Measurements from ENCODE around the gene TFAP2E. TPM values are rescaled to one million over a fixed set of nuclear protein-coding genes. Genes with fewer than 3 reads are reported as not detected.

Gene TFAP2E
- polyA plus RNA-seq (2013, experiment 1 of 2) = 0.20 TPM
- polyA plus RNA-seq (2013, experiment 2 of 2) = 0.14 TPM

DNA sequence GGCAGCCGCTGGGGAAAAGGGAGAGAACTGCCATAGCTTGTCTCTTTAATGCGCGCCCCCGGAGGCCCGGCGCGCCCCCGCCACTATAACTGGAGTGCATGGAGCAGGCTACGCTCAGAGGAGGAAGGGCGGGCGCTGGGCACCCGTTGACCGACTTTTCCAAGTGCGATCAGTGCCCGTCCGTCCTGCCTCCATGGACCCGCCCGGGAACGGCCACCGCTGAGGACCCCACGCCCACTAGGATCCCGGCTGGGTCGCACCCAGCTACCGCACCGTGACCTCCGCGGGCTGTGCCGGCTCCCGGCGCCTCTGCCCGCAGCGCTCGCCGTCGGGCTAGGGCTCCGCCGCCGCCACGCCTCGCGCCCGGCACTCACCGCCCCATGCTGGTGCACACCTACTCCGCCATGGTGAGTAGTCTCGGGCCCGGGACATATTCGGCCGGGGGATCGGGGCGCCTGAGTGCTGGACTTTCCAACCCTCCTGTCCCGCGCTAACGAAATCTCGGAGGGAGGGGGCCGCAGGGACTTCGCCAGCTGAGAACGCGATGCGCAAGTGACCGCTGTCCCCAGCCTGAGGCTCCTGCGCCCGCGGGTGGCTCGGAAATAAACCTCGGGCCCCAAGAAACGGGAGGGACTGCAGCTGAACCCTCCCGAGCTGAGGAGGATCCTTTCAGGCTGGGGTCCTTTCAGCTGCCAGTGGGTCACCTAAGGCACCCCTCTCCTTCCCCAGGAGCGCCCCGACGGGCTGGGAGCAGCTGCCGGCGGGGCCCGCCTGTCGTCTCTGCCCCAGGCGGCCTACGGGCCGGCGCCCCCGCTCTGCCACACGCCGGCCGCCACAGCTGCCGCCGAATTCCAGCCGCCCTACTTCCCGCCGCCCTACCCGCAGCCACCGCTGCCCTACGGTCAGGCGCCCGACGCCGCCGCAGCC, at the start of gene TFAP2E:
TSS of gene TFAP2E (plus strand) at position 117 of the 927 bp plus-strand sequence. CDS start at position 381, 264 bp downstream.
- Histone ChIP-seq H3K27me3 (ENCODE audit: insufficient read depth, low read length, poor library complexity) (peaks cover 52% of the 10 kb centered on the region), H3K36me3 (ENCODE audit: control insufficient read depth, insufficient read depth, low read length) (no peaks in the 10 kb centered on the region), H3K23ac (ENCODE audit: low read length) (no peak within 1 kb of the TSS), H2BK120ac (ENCODE audit: low read depth, low read length) (no peak within 1 kb of the TSS), H3K4me3 (ENCODE audit: low read length) (peak within 1 kb of the TSS; percentile 21), H3K79me2 (ENCODE audit: control insufficient read depth, insufficient read depth, low read length) (no peaks in the 10 kb centered on the region), H2AK5ac (ENCODE audit: low read length) (no peak within 1 kb of the TSS), H3K56ac (ENCODE audit: low read length) (peak within 1 kb of the TSS; percentile 71), H3K4ac (ENCODE audit: low read depth, low read length) (no peak within 1 kb of the TSS), H3K79me1 (ENCODE audit: low read length) (no peaks in the 10 kb centered on the region), H4K5ac (ENCODE audit: low read length) (no peak within 1 kb of the TSS), H4K8ac (ENCODE audit: low read depth, low read length) (no peak within 1 kb of the TSS), H3K4me2 (ENCODE audit: low read length) (peak within 1 kb of the TSS; percentile 67), H2BK15ac (replicated peaks; ENCODE audit: low read depth) (no peak within 1 kb of the TSS), H3K9ac (ENCODE audit: low read length) (peak within 1 kb of the TSS; percentile 52), H3K4me1 (ENCODE audit: control insufficient read depth, low read depth, low read length) (peaks cover 7% of the 10 kb centered on the region), H2BK5ac (ENCODE audit: low read length) (no peak within 1 kb of the TSS), H3K18ac (ENCODE audit: low read length) (no peak within 1 kb of the TSS), H3K27ac (ENCODE audit: low read depth, low read length) (no peak within 1 kb of the TSS)
- no CpG with 5 or more reads among the region's 95 CpGs for WGBS (ENCODE audit: extremely low coverage, insufficient coverage, low lambda C conversion rate)
- DNase-seq = peak; percentile 45

DNA sequence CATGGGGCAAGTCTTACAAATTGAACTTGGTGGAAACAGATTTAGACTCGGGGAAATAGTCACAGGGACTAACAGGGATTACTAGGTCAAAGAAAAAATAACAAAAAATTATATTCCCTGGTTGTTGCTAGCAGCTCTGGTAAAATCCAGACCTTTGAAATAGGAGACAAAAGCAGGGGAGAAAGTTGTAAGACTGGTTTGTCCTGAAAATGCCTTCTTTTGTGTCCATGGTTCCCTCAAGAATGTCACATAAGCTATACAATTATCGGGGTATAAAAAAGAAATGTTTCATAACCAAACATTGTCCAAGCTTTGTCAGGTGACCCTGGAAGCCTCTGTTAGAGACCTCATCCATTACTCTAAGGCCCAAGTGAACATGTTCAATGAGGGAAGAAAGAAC, 49.0 kb upstream of the TFAP2E start:
- WGBS (ENCODE audit: extremely low coverage, insufficient coverage, low lambda C conversion rate) = no CpG with 5 or more reads among the region's 2 CpGs

DNA sequence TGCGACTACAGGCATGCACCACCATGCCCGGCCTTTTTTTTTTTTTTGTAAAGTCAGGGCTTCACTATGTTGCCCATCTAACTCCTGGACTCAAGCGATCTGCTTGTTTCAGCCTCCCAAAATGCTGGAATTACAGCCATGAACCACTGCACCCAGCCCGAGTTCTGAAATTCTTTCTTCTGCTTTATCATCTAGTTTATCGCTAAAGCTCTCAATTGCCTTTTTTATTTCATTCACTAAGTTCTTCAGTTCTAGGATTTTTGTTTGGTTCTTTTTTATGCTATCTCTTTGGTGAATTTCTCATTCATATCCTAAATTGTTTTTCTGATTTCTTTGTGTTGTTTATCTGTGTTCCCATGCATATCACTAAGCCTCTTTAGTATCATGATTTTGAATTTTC, 42.9 kb upstream of the TFAP2E start:
- Histone ChIP-seq H2BK5ac (ENCODE audit: low read length) (no peak overlapping the region), H2BK120ac (ENCODE audit: low read depth, low read length) (no peak overlapping the region), H3K4me2 (ENCODE audit: low read length) (no peak overlapping the region), H3K23ac (ENCODE audit: low read length) (no peak overlapping the region), H3K27me3 (ENCODE audit: insufficient read depth, low read length, poor library complexity) (no peaks in the 10 kb centered on the region), H3K27ac (ENCODE audit: low read depth, low read length) (no peak overlapping the region), H3K79me1 (ENCODE audit: low read length) (peaks cover 2% of the 10 kb centered on the region), H2AK5ac (ENCODE audit: low read length) (no peak overlapping the region), H4K5ac (ENCODE audit: low read length) (no peak overlapping the region), H3K9ac (ENCODE audit: low read length) (no peak overlapping the region), H3K36me3 (ENCODE audit: control insufficient read depth, insufficient read depth, low read length) (peaks cover 3% of the 10 kb centered on the region), H4K8ac (ENCODE audit: low read depth, low read length) (no peak overlapping the region), H2BK15ac (replicated peaks; ENCODE audit: low read depth) (no peak overlapping the region), H3K4me1 (ENCODE audit: control insufficient read depth, low read depth, low read length) (peaks cover 1% of the 10 kb centered on the region), H3K79me2 (ENCODE audit: control insufficient read depth, insufficient read depth, low read length) (no peaks in the 10 kb centered on the region), H3K18ac (ENCODE audit: low read length) (no peak overlapping the region), H3K56ac (ENCODE audit: low read length) (no peak overlapping the region), H3K4ac (ENCODE audit: low read depth, low read length) (no peak overlapping the region), H3K4me3 (ENCODE audit: low read length) (no peak overlapping the region)
- DNase-seq = no peak
- WGBS (ENCODE audit: extremely low coverage, insufficient coverage, low lambda C conversion rate) = no CpG with 5 or more reads among the region's 5 CpGs

More for the DNA sequence above, 49.0 kb upstream of the TFAP2E start:
- H3K4ac ChIP-seq (ENCODE audit: low read depth, low read length) = no peak overlapping the region
- H3K18ac ChIP-seq (ENCODE audit: low read length) = no peak overlapping the region
- no peak overlapping the region for H3K4me2 ChIP-seq (ENCODE audit: low read length)
- H2BK15ac ChIP-seq (replicated peaks; ENCODE audit: low read depth) = no peak overlapping the region
- no peak overlapping the region for H3K27ac ChIP-seq (ENCODE audit: low read depth, low read length)
- H4K5ac ChIP-seq (ENCODE audit: low read length) = no peak overlapping the region
- H3K56ac ChIP-seq (ENCODE audit: low read length) = no peak overlapping the region
- no peaks in the 10 kb centered on the region for H3K36me3 ChIP-seq (ENCODE audit: control insufficient read depth, insufficient read depth, low read length)
- no peaks in the 10 kb centered on the region for H3K79me1 ChIP-seq (ENCODE audit: low read length)
- H3K4me1 ChIP-seq (ENCODE audit: control insufficient read depth, low read depth, low read length) = no peaks in the 10 kb centered on the region
- H4K8ac ChIP-seq (ENCODE audit: low read depth, low read length) = no peak overlapping the region
- no peak overlapping the region for H2BK5ac ChIP-seq (ENCODE audit: low read length)
- no peak overlapping the region for H2AK5ac ChIP-seq (ENCODE audit: low read length)
- no peak overlapping the region for H2BK120ac ChIP-seq (ENCODE audit: low read depth, low read length)
- no peaks in the 10 kb centered on the region for H3K79me2 ChIP-seq (ENCODE audit: control insufficient read depth, insufficient read depth, low read length)
- H3K4me3 ChIP-seq (ENCODE audit: low read length) = no peak overlapping the region
- H3K27me3 ChIP-seq (ENCODE audit: insufficient read depth, low read length, poor library complexity) = no peaks in the 10 kb centered on the region
- no peak for DNase-seq
- H3K9ac ChIP-seq (ENCODE audit: low read length) = no peak overlapping the region
- no peak overlapping the region for H3K23ac ChIP-seq (ENCODE audit: low read length)

DNA sequence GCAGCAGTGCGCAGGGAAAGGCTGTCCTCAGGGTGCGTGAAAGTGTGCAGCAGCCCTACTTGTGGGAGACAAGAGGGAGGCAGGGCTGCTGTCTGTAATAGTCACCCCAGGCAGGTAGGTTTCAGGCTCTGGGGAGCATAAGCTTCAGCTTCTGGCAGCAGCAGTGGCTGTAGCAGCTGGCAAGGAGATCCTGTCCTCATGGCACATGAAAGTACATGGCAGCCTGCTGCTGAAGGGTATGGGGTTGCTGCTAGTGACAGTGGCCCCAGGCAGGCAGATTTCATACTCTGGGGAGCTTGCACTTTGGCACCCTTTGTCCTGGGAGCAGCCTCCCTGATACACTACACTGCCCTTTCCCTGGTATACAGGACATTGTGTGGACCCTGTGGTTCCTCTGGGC, 42.2 kb upstream of the TFAP2E start:
- Histone ChIP-seq H3K18ac (ENCODE audit: low read length) (no peak overlapping the region), H2BK15ac (replicated peaks; ENCODE audit: low read depth) (no peak overlapping the region), H3K36me3 (ENCODE audit: control insufficient read depth, insufficient read depth, low read length) (peaks cover 3% of the 10 kb centered on the region), H2BK120ac (ENCODE audit: low read depth, low read length) (no peak overlapping the region), H4K5ac (ENCODE audit: low read length) (no peak overlapping the region), H3K4ac (ENCODE audit: low read depth, low read length) (no peak overlapping the region), H2AK5ac (ENCODE audit: low read length) (no peak overlapping the region), H3K4me2 (ENCODE audit: low read length) (no peak overlapping the region), H3K27me3 (ENCODE audit: insufficient read depth, low read length, poor library complexity) (no peaks in the 10 kb centered on the region), H3K56ac (ENCODE audit: low read length) (no peak overlapping the region), H3K79me2 (ENCODE audit: control insufficient read depth, insufficient read depth, low read length) (no peaks in the 10 kb centered on the region), H3K4me3 (ENCODE audit: low read length) (peak overlapping the region; percentile 19), H4K8ac (ENCODE audit: low read depth, low read length) (no peak overlapping the region), H3K79me1 (ENCODE audit: low read length) (peaks cover 2% of the 10 kb centered on the region), H3K23ac (ENCODE audit: low read length) (no peak overlapping the region), H3K9ac (ENCODE audit: low read length) (no peak overlapping the region), H3K4me1 (ENCODE audit: control insufficient read depth, low read depth, low read length) (peaks cover 3% of the 10 kb centered on the region), H3K27ac (ENCODE audit: low read depth, low read length) (no peak overlapping the region), H2BK5ac (ENCODE audit: low read length) (no peak overlapping the region)
- WGBS (ENCODE audit: extremely low coverage, insufficient coverage, low lambda C conversion rate) = no CpG with 5 or more reads among the region's 2 CpGs
- no peak for DNase-seq

DNA sequence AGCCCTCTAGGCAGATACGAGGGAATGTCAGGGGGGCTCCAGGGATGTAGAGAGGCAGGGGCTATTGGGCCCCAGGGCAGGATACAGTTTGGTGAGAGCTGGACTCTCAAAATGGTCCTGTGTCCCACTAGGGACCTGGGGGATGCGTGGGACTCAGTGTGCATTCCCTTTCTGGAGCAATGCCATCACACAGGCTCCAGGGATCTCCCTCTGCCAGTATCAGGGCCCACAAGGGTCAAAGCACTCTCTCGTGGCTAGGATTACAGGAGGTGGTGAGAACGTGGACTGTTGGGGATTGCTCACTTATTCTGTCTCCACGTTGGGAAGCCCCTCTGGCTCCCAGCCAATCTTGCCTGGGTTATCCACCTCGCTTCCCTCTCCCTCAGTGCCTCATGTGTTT, 41.7 kb upstream of the TFAP2E start:
- no peaks in the 10 kb centered on the region for H3K27me3 ChIP-seq (ENCODE audit: insufficient read depth, low read length, poor library complexity)
- no peaks in the 10 kb centered on the region for H3K79me2 ChIP-seq (ENCODE audit: control insufficient read depth, insufficient read depth, low read length)
- H3K4me1 ChIP-seq (ENCODE audit: control insufficient read depth, low read depth, low read length) = peaks cover 3% of the 10 kb centered on the region
- H3K4me3 ChIP-seq (ENCODE audit: low read length) = no peak overlapping the region
- no peak for DNase-seq
- H3K4ac ChIP-seq (ENCODE audit: low read depth, low read length) = no peak overlapping the region
- H3K18ac ChIP-seq (ENCODE audit: low read length) = no peak overlapping the region
- no peak overlapping the region for H4K8ac ChIP-seq (ENCODE audit: low read depth, low read length)
- no peak overlapping the region for H4K5ac ChIP-seq (ENCODE audit: low read length)
- H3K79me1 ChIP-seq (ENCODE audit: low read length) = peaks cover 2% of the 10 kb centered on the region
- no peak overlapping the region for H3K27ac ChIP-seq (ENCODE audit: low read depth, low read length)
- H3K36me3 ChIP-seq (ENCODE audit: control insufficient read depth, insufficient read depth, low read length) = peaks cover 3% of the 10 kb centered on the region
- H3K9ac ChIP-seq (ENCODE audit: low read length) = no peak overlapping the region
- no peak overlapping the region for H2BK5ac ChIP-seq (ENCODE audit: low read length)
- H2BK15ac ChIP-seq (replicated peaks; ENCODE audit: low read depth) = no peak overlapping the region
- no peak overlapping the region for H3K23ac ChIP-seq (ENCODE audit: low read length)
- no CpG with 5 or more reads among the region's 6 CpGs for WGBS (ENCODE audit: extremely low coverage, insufficient coverage, low lambda C conversion rate)
- H2BK120ac ChIP-seq (ENCODE audit: low read depth, low read length) = no peak overlapping the region
- H2AK5ac ChIP-seq (ENCODE audit: low read length) = no peak overlapping the region
- H3K56ac ChIP-seq (ENCODE audit: low read length) = no peak overlapping the region
- H3K4me2 ChIP-seq (ENCODE audit: low read length) = no peak overlapping the region

All from mesendoderm (in vitro differentiated cells).